ENCODE results near the gene FXR2.

- TF ChIP-seq, protein P1, sequence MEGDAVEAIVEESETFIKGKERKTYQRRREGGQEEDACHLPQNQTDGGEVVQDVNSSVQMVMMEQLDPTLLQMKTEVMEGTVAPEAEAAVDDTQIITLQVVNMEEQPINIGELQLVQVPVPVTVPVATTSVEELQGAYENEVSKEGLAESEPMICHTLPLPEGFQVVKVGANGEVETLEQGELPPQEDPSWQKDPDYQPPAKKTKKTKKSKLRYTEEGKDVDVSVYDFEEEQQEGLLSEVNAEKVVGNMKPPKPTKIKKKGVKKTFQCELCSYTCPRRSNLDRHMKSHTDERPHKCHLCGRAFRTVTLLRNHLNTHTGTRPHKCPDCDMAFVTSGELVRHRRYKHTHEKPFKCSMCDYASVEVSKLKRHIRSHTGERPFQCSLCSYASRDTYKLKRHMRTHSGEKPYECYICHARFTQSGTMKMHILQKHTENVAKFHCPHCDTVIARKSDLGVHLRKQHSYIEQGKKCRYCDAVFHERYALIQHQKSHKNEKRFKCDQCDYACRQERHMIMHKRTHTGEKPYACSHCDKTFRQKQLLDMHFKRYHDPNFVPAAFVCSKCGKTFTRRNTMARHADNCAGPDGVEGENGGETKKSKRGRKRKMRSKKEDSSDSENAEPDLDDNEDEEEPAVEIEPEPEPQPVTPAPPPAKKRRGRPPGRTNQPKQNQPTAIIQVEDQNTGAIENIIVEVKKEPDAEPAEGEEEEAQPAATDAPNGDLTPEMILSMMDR (conservative IDR thresholded peaks at IDR 0.05 in 1 of 2, IDR thresholded peaks at IDR 0.05 in 1 of 2; ENCODE audit: extremely low read depth in 1 of 2, insufficient read depth in 1 of 2, low read depth in 1 of 2, low read length in 2 of 2), result no peak
- no peak for TF ChIP-seq EZH2 (IDR thresholded peaks at IDR 0.05; ENCODE audit: borderline replicate concordance, low read length)
These were observed 24.6 kb downstream of the FXR2 start, which contains the start of gene SOX15 for GRCh38 chr17:7589891-7590691.

Measured in mammary epithelial cell (primary cell).